Cerebellar nuclear complex (tissue), 1 donor: ENCODE results near the gene BPIFB2.

Experiments used
- DNase-seq, 2 experiments: peaks; one replicate each; lab custom pipeline; 2025; lab: John Stamatoyannopoulos, UW

BPIFB2 gene

DNA sequence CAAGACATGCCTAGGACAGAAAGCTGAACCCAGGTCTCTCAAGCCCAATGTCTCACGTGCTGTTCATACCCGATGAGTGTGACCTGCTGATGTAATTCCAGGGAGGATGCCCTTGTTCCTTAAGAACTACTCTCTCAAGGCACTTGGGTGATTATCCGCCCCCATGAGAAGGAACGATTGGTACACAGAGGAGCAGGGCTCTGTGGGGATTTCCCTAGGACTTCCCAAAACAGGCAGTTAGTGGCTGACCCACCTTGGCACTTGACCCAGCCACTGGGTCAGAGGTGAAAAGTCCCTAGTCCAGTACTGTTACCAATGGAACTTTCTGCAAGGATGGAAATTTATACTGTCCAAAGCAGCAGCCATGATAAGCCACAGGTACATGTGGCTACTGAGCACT lies 14.8 kb downstream of the BPIFB2 start:
- DNase-seq = no peak

DNA sequence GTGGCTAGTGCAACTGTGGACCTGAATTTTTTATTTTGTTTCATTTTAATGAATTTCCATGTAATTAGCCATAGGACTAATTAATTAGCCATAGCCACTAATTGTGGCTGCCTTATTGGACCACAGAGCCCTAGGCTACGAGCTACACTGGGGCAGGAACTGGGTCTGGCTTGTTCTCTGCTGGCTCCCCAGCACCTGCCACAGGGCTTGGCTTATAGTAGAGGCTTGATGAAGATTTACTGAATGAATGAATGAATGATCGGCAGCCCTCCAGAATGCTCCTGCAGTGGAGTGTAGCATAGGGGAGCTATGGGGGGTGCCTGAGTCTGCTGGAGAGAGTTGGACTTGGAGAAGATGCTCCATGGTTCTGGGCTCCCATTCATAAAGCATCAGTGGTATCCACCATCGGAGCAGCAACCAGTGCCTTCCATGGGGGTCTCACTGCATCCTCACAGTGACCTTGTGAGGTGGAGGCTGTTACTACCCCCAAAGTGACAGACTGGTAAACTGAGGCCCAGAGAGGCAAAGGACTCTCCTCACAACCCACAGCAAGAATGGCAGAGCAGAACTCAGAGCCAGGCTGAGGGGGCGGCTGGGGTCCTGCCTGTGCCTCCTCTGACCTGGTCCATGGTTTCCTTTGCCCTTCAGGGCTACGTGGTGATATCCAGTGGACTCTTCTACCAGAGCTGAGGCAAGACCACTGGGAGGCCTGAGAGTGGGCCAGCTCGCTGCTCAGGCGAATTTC lies 15.4 kb downstream of the BPIFB2 start:
- DNase-seq = no peak

DNA sequence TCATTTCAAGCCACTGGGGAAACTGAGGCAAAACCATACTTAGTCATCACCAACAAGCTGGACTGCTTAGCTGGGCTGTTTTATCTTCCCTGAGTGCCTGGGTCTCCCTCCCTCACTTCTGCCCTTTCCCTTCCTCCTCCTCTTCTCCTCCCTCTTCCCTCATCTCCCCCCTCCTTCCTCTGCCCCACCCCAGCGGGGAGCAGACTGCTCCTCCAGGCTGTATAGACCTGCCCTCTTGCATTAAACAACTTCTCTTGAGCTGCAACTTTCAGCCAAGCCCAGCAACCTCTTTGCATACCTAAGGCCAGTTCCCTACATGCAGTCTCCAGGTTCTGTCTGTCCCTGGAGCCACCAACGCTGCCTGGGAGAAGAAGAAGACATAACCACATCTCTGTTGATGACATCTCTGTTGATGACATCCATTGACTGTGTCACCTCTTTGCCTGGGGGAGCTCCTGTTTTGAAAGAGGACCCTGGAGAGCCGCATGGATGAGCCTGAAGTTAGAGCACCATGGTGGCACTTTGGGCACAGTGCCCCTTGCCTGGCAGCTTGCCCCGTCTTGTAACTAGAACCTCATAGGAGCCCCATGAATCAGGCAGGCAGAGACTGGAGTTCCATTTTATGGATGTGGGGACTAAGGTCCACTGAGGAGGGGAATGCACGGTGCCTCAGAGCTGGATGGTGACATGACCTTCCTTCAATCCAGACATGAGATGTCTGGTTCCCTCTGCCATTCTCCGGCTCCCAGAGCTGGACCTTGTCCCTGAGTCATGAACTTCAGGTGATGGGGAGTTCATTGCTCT lies 16.1 kb downstream of the BPIFB2 start:
- DNase-seq = no peak

DNA sequence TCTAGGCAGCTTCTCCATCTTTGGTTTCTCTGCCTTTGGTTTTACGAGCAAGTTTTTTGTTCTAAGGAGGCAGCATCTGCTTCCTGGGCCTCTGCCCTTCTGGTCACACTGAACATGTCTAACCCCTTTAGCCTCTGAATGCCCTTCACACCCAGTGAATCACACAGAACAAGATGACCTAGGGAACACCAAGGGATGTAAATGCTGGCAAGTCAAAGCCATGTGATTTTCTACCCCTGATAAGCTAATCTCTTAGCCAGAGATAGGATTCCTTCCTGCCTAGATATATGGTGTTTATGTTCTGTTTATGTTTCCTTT lies 16.7 kb downstream of the BPIFB2 start:
- no peak for DNase-seq

DNA sequence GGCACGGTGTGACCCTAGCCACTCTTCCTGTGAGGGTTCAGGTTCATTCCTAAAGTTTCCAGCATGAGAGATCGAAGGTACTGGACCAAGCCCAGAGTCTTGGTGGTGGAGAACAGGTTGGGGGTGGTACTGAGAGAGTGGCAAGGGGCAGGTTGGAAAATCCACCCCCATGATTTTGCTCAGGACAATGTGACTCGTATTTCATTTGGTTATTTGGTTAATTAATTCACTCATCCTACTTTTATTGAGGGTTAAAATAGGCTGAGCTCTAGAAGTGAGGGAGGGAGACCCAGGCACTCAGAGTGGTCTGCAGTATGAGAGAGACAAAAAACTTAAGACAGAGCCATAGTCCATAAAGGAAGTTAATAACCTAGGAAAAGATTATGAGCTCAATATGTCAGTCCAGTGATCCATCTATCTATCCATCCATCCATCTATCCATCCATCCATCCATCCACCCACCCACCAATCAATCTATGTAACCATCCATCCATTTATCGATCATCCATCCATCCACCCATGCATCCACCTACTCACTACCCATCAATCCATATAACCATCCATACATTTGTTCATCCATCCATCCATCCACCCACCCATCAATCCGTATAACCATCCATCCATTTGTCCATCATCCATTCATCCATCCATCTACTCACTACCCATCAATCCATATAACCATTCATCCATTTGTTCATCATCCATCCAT lies 17.3 kb downstream of the BPIFB2 start:
- no peak for DNase-seq

DNA sequence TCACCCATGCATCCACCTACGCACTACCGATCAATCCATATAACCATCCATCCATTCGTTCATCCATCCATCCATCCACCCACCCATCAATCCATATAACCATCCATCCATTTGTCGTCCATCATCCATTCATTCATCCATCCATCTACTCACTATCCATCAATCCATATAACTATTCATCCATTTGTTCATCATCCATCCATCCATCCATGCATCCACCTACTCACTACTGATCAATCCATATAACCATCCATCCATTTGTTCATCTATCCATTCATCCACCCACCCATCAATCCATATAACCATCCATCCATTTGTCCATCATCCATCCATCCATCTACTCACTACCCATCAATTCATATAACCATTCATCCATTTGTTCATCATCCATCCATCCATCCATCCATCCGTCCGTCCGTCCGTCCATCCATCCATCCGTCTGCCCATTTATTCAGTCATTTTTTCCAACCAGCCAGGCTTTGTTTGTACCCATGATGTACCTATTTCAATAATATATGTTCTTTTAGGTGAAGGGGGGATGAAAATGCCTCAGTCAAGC lies 17.9 kb downstream of the BPIFB2 start:
- no peak for DNase-seq

DNA sequence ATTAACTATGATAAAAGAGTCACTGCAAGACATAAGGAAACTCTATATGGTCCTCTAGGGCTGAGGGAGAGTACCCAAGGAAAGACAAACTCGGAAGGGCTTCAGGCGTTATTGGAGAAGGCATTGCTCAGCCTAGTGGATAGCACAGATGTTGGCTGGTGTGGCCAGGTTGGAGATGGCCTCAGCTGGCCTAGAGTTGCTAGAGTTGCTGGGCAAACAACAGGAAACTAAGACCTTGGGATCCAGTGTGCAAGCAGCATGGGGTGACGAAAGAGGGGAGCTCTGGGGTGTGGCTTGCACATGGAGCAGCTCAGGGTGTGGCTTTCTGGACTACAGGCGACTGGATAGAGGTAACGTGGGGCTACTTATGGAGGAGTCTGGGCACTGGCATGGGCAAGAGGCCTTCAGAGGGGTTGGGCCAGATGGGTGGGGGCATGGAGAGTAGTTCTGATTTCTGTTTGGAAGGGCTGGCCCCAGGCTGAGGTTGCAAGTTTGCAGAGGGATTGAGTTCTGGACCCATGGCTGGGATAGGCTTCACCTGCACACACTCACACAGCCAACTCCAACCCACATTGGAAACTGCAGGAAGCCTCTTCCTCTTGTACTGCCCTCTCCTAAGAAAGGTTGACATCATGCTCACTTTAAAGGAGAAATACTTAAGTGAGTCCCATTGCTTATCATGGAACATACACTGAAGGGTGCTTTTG lies 18.7 kb downstream of the BPIFB2 start:
- DNase-seq = no peak

DNA sequence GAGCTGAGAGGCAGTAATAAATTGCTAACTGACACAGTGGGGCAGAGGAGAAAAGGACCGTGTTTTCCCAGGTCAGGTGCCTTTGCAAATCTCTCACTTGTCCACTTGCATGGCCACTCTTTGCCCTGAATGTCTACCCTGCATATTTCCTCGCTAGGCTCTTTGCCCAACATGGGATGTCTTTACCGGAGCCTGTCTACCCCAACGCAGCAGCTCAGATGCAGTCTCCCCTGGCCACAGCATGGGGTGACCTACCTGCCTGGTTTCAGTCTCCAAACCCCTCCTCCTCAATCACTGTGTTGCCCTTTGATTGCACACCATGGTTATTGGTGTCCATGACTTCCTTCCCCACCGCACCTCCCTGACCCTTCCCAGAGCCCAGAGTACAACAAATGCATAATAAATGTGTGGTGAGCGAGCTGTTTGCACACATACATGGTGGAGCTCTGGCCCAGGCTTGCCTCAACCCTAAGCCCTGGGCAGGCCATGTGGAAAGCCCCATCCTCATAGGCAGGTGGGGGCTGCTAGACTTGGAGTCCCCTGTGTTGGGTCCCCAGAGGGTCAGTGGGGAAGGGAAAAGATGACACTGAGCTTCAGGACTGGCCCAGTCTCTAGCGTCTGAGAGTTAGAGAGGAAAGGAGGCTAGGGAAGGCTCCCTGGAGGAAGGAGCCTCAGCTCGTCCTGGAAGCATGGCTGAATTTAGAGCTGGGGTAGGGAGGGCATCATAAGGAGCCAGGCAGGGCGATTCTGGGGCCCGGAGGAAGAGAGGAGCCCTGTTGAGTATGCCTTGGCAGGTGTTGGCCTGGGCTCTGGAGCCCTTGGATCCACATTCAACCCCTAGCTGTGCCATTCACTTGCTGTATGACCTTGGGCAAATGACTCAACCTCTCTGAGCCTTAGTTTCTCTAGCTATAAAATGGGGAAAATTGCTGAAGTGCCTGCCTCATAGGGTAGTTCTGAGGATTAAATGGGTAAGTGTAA lies 19.6 kb downstream of the BPIFB2 start:
- no peak for DNase-seq

DNA sequence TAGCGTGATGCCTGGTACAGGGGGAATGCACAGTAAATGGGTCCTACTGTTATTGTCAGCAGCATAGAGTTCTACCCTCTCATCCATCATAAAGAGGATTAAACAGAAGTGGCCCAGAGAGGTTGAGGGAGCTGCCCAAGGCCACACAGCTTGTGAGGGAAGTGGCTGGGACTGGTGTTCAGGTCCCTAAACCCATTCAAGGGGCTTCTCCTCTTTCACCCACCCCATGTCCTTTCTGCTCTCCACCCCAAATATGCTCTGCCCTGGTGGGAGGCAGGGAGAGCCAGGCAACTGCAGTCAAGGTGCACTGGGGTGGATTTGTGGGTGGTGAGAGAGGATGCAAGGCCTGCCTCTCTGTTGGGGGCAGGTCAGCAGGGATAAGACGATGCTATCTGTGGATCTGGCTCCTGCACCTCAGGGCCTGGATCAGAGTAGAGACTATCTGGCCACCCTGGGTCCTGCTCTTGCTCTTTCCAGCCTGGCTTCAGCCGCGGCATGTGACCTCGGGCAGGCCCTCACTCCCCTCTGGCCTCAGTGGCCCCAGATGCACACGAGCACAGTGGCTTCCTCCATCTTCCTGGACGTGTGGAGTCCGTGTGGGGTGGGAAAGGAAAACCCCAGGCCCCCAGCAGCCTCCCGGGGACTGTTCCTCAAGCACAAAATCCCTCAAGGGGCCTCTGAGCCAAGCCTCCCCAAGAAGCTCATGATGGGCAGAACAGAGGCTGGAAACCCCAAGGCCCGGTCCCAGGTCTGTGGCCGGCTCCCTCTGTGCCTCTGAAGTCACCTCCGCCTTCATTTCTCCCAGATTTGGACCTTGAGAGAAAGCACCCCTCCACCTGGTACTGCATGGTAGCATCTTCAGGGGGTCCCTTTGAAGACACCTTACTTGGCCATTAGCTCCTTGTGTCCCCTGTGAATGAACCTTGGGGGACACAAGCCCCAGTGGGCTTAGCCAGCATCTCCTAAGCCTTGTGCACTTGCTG lies 20.6 kb downstream of the BPIFB2 start:
- DNase-seq = no peak

DNA sequence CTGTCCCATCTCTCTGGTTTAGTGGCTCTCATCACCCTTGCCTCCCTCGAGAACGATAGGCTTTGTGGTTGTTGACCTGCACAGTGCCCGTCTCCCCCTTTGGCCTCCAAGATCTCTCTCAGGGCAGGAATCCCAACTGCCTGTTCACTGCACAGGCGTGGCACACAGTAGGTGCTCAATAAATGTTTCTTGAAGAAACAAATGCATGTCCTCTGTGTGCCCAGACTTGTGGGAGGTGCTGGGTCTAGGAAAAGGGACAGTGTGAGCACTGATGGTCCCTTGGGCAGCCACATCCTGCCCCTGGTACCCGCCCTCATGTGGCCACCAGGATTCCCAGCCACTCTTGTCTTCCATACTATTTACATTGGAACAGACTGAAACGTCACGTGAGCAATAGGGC lies 21.4 kb downstream of the BPIFB2 start:
- DNase-seq = no peak

DNA sequence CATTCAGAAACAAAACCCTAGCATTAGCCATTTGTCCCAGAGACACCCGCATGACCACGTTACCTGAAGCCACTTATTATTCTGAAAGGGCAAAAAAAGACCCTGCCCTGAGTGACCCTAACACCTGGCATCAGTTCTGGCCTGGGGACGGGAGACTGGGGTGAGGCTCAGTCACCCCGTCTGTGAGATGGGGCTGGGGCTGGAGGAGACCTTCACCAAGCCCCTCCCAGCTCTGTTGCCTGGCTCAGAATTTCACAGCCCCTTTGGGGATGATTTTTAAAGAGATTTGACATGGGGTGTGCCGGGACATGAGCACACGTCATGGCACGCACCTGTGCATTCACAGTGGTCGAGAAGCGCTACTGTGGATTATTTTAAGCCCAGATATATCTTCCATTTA lies 22.6 kb downstream of the BPIFB2 start:
- DNase-seq = no peak

DNA sequence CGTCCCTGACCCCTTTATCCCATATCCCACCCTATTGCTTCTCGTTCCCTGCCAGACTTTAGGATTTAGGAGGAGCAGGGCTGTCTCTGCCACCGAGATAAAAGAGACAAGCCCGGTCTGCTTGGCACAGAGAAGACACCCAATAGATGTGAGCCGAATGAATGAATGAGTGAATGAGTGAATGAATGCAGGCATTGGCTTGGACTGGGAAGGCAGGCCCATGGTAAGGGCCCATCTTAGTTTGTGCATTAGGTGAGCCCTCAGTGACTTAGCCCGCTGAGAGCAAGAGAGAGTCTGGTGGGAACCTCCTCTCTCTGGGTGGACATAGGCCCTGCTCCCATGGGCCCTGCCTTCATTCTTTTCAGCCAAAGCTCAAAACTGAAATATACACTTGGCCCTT lies 23.1 kb downstream of the BPIFB2 start:
- DNase-seq = no peak

DNA sequence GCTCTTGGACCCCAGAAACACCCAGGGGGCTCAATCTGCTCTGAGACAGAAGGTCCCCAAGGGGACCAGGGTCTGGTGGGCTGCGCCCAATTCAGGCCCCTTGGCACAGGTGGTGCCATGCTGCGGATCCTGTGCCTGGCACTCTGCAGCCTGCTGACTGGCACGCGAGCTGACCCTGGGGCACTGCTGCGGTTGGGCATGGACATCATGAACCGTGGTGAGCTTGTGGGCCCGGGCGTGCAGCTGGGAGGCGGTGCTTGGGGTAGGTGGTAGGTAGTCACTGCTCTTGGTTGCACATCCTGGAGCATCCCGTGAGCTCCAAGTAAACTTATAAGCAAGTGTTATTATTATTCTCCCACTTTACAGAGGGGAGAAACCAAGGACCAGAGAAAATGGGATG lies 24.0 kb downstream of the BPIFB2 start, which contains the start of gene BPIFB6:
BPIFB6 (plus strand) TSS at position 118 of the 400 bp plus-strand sequence; CDS start at position 118, 0 bp downstream.
- no peak for DNase-seq

DNA sequence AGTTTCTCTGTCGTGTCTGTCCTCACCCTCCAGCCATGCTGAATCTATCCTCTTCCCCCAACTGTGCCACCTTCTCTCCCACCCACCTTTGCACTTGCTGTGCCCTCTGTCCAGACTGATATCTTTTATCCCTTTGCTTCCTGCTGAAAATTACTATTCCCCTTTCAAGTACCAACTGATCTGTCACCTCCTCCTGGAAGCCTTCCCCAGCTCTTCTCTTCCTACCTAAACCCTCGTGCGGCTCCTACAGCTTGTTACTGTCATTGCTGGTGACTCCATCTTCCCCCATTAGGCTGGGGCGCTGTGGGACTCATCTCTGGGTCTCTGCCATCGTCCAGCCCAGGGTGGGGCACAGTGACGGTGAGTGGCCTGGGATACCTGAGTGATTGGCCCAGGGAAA lies 25.1 kb downstream of the BPIFB2 start:
- DNase-seq = no peak

DNA sequence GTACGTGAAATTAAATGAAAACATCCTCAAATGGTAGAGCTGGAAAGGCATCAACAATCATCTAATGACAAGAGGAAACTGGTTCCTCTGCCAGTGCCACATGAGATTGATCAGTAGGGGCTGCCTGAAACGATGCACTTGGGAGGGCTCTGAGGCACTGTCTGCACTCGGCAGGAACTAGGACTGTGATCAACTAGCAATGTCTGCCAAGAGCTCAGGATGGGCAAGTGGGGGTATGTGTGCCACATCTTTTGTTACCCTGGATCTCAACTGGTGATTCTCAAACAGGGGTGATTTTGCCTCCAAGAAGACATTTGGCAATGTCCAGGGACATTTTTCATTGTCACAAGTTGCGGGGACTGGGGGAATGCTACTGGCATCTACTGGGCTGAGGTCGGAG lies 25.9 kb downstream of the BPIFB2 start:
- DNase-seq = no peak

DNA sequence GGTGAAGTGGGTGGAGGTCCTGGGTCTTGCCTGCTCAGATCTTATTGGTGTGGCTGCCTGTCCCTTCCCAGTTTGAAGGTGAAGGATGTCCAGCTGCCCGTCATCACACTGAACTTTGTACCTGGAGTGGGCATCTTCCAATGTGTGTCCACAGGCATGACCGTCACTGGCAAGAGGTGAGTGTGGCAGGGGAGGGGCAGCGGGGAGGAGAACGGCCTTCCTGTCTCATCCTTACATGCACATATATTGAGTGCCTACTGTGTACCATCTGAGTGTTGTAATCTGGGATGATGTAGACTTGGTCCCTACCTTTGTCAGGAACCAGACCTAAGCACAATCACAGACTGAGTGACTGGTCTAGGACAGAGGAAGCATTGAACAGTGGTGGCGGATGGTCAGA lies 26.6 kb downstream of the BPIFB2 start:
- DNase-seq = no peak

DNA sequence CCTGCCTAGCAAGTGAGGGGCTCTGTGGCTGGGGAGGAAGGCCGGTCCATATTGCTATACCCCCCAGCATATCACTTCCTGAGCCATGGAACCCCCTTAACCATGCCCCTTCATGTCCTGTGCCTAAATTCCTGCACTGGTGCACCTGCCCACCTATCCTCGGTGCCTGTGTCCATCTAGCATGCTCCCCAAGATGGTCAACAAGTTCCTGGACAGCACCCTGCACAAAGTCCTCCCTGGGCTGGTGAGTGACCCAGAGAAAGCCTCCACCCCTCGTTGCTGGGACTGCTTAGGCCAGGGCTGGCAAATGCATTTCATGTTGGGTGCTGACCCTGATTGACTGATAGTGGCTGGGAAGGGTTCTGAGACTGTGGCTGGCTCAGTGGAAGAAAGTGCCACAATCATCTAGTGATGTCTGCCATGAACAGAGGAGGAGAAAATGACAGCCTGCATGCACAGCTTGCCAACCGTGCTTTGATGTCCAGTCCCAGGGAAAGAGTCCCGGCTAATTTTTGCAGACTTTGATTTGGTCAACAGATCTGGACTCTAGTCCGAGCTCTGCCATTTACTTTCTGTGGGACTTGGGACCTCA lies 27.5 kb downstream of the BPIFB2 start:
- DNase-seq = no peak

DNA sequence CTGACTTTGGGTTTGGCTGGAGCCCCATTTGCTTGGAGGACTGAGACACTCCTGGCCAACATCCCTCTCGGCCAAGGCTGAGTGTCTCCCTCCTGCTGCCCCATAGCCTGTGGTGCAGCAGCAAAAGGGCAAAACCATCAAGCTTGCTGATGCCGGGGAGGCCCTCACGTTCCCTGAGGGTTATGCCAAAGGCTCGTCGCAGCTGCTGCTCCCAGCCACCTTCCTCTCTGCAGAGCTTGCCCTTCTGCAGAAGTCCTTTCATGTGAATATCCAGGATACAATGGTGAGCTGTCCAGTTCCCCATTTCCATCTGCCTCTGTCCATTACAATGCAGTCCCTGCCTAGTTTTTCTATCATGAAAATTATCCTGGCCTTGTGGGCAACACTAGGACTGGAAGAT lies 30.0 kb downstream of the BPIFB2 start:
- no peak for DNase-seq

DNA sequence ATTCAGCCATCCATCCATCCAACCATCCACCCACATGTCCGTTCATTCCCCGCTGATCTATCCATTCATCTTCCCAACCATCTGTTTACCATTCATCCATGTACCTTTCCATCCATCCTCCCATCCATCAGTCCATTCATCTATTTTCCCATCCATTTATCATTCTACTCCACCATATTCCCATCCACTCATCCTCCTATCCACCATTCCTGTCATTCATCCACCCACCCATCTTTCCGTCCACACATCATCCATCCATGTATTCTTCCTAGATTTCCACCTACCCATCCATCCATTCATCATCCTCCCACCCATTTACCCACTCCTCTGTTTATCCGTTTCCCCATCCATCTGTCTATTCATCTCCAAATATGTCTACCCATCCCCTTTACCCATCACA lies 30.7 kb downstream of the BPIFB2 start:
- DNase-seq = no peak
